ENCODE results near the gene TMEM25.
A peak's percentile ranks its signal among the peaks of the same experiment; 100 is the strongest.
"Not testable (repeated sequence)": the region's sequence is repeated elsewhere in the genome, so short reads cannot be mapped to it uniquely, and the experiment has no call there.

TMEM25 gene

GRCh38 chr11:118530683-118531596 lies at the start of gene TMEM25:
TMEM25 (plus strand) TSS chr11:118531192; CDS start chr11:118531802, 610 bp downstream.
- DNase-seq = peak; percentile 58 to 73

DNA sequence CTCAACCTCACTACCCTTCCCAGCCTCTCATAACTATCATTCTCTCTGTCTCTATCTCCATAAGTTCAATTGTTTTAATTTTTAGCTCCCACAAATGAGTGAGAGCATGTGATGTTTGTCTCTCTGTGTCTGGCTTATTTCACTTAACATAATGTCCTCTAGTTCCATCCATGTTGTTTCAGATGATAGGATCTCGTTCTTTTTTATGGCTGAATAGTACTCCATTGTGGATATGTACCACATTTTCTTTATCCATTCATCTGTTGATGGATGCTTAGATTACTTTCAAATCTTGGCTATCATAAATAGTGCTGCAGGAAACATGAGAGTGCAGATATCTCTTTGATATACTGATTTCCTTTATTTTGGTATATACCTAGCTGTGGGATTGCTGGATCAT lies 49.8 kb upstream of the TMEM25 start:
- not testable (repeated sequence) for DNase-seq

DNA sequence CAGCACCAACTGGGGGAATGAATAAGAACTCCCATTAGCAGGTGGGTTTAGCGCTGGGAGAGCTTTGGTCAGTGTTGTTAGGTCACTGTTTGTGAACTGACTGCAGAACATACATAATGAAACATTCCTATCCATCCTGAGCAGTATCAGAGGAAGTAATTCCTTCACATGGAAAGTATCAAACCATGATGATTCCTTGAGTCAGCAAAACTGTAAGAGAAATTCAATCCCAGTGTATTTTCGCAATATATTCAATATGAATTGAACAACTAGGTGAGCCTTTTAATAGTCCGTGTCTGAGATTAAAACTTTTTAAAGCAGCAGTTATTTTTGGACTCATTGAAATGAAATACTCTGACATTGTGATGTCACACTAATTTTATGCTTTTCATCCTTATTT lies 46.6 kb upstream of the TMEM25 start:
- DNase-seq = no peak

DNA sequence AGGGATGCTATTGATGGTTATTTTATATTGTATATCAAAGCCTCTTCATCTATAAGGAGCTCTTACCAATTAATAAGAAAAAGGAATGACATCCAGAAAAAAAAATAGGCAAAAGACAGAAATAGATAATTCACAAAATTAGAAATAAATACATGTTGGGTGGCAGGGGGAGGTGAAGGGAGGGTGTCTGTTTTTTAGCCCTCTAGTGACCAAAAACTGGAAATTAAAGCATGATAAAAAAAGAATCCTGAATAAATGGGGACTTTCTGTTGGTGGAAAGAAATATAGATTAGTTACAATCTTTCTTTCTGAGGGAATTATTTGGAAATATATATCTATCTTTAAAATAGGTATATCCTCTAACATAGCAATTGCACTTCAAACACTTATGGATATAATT lies 45.7 kb upstream of the TMEM25 start:
- DNase-seq = no peak

DNA sequence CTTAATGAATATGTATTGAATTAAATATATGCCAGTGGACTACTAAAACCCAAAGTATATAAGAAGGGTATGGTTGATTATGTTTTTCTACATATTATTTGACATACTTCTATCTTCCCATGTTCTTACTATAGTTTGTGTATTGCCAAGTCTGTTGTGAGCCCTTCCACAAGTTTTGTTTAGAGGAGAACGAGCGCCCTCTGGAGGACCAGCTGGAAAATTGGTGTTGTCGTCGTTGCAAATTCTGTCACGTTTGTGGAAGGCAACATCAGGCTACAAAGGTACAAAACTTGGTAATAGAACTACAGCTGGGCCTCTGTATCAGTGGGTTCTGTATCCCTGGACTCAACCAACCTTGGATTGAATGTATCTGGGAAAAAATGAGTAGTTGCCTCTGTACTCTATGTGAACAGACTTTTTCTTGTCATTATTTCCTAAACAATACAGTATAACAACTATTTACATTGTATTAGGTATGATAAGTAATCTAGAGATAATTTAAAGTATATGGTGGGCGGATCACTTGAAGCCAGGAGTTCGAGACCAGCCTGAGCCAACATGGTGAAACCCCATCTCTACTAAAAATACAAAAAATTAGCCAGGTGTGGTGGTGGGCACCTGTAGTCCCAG lies 42.4 kb upstream of the TMEM25 start:
- DNase-seq = peak; percentile 81 to 86

- DNase-seq = no peak
These were observed 40.0 kb upstream of the TMEM25 start for GRCh38 chr11:118491041-118491440.

- no peak for DNase-seq
These were observed 33.2 kb upstream of the TMEM25 start for GRCh38 chr11:118497831-118498230.

GRCh38 chr11:118503216-118503615 lies 27.8 kb upstream of the TMEM25 start:
- no peak for DNase-seq

- DNase-seq = no peak
These were observed 19.4 kb upstream of the TMEM25 start for GRCh38 chr11:118511601-118512000.

- no peak for DNase-seq
These were observed 16.9 kb upstream of the TMEM25 start for GRCh38 chr11:118514103-118514502.

- DNase-seq = no peak
These were observed 11.4 kb upstream of the TMEM25 start for GRCh38 chr11:118519549-118519948.

DNA sequence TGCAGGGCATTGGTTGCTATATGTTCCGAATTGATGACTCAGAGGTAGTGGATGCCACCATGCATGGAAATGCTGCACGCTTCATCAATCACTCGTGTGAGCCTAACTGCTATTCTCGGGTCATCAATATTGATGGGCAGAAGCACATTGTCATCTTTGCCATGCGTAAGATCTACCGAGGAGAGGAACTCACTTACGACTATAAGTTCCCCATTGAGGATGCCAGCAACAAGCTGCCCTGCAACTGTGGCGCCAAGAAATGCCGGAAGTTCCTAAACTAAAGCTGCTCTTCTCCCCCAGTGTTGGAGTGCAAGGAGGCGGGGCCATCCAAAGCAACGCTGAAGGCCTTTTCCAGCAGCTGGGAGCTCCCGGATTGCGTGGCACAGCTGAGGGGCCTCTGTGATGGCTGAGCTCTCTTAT lies 9.1 kb upstream of the TMEM25 start:
- no peak for DNase-seq

- no peak for DNase-seq
These were observed 8.4 kb upstream of the TMEM25 start for GRCh38 chr11:118522571-118523072.

GRCh38 chr11:118524356-118524755 lies 6.6 kb upstream of the TMEM25 start:
- DNase-seq = no peak

DNA sequence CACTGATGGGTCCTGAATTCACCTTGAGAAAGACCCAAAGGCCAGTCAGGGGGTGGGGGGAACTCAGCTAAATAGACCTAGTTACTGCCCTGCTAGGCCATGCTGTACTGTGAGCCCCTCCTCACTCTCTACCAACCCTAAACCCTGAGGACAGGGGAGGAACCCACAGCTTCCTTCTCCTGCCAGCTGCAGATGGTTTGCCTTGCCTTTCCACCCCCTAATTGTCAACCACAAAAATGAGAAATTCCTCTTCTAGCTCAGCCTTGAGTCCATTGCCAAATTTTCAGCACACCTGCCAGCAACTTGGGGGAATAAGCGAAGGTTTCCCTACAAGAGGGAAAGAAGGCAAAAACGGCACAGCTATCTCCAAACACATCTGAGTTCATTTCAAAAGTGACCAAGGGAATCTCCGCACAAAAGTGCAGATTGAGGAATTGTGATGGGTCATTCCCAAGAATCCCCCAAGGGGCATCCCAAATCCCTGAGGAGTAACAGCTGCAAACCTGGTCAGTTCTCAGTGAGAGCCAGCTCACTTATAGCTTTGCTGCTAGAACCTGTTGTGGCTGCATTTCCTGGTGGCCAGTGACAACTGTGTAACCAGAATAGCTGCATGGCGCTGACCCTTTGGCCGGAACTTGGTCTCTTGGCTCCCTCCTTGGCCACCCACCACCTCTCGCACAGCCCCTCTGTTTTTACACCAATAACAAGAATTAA lies 6.1 kb upstream of the TMEM25 start:
- no peak for DNase-seq

DNA sequence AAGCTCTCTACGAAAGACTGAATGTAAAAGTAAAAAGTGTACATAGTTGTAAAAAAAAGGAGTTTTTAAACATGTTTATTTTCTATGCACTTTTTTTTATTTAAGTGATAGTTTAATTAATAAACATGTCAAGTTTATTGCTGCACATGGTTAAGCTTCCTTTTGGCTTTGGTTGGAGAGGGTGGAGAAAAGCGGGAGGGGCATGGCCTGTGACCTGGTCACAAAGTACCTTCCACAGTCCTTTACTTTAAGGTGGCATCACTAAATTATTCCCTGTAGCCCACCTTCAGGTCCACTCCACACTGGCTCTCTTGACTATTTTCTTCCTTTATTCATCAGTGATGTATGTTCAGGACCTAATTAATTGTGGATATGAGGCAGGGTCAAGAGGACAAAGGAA lies 4.3 kb upstream of the TMEM25 start:
- DNase-seq = no peak

GRCh38 chr11:118527109-118527508 lies 3.9 kb upstream of the TMEM25 start, which contains the start of gene TTC36:
TTC36 (plus strand) TSS chr11:118527474; CDS start chr11:118527495, 21 bp downstream.
- DNase-seq = no peak

DNA sequence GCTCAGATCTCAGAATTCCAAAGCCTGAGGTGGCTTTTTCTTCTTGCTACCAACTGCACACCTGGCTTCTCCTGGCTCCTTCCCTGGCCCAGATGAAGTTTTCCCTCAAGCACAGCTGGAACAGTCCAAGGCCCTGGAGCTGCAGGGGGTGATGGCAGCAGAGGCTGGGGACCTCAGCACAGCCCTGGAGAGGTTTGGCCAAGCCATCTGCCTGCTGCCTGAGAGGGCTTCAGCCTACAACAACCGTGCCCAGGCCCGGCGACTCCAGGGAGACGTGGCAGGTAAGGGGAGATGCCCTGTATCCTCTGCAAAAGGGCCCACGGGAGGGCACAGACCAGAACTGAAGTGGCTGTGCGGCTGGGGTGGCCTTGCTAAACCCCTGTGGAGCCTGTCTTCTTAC lies 2.5 kb upstream of the TMEM25 start:
- DNase-seq = no peak

- DNase-seq = no peak
These were observed 1.3 kb upstream of the TMEM25 start for GRCh38 chr11:118529584-118530175.

GRCh38 chr11:118530180-118530682 lies 761 bp upstream of the TMEM25 start:
- no peak for DNase-seq

DNA sequence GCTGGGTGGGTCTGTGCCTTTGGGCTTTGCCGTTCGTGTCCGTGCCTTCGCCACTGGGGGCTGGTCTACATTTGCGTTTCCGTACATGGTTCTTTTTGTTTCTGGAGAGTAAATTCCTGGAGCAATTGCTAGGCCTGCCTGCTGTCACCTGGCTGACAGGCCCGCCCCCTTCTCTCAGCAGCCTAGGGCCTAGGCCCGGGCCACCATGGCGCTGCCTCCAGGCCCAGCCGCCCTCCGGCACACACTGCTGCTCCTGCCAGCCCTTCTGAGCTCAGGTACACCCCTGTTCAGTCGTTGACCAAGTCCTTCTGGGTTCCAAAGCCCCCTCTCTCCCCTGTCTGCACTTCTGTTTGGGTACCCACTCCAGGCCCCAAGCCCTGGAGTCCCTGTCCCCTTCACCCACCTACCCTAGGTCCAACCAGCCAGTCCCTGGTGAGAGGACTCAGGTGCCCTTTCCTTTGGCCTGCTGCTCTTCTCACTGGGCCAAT lies 649 bp downstream of the TMEM25 start:
- no peak for DNase-seq

- no peak for DNase-seq
These were observed 1.1 kb downstream of the TMEM25 start for GRCh38 chr11:118532091-118532490.
